Measurements from ENCODE around the gene TPPP2.

- TF ChIP-seq POLR2A (IDR thresholded peaks at IDR 0.05) (no peak), CTCF (IDR thresholded peaks at IDR 0.05) (no peak)
Measured at GRCh38 chr14:21025371-21026273, 4.4 kb upstream of the TPPP2 start.
